GM20000 (cell line): ENCODE results near the gene PPIB.
"Not testable (repeated sequence)": the region's sequence is repeated elsewhere in the genome, so short reads cannot be mapped to it uniquely, and the experiment has no call there.

Experiments used
- DNase-seq: peaks from one replicate; pipeline ENCODE4 v3.0.0; 2012; ENCODE audit warnings: low spot score
- CTCF ChIP-seq: IDR thresholded peaks from 2 replicates; pipeline ENCODE4 v1.5.1; 2012; ENCODE audit warnings: mild to moderate bottlenecking, control low read depth; ENCODE audit errors: extremely low read depth, missing control alignments

PPIB gene

GRCh38 chr15:64122936-64123351, 39.9 kb downstream of the PPIB start:
- no peak for TF ChIP-seq CTCF
- DNase-seq = no peak

GRCh38 chr15:64122444-64122843, 40.4 kb downstream of the PPIB start:
- no peak for TF ChIP-seq CTCF
- DNase-seq = no peak

- no peak for DNase-seq
- TF ChIP-seq CTCF = no peak
These were observed 41.2 kb downstream of the PPIB start for GRCh38 chr15:64121614-64122013.

GRCh38 chr15:64120322-64120721, 42.5 kb downstream of the PPIB start:
- not testable (repeated sequence) for DNase-seq

GRCh38 chr15:64117759-64118487, 44.9 kb downstream of the PPIB start:
- no peak for DNase-seq
- no peak for TF ChIP-seq CTCF

- DNase-seq = no peak
These were observed 49.9 kb downstream of the PPIB start for GRCh38 chr15:64112904-64113303.

GRCh38 chr15:64112073-64112772, 50.6 kb downstream of the PPIB start:
- no peak for TF ChIP-seq CTCF
- no peak for DNase-seq

More at GRCh38 chr15:64112904-64113303, 49.9 kb downstream of the PPIB start:
- no peak for TF ChIP-seq CTCF
